Activated naive CD4-positive, alpha-beta T cell treated with anti-CD3 and anti-CD28 coated beads, Interleukin-2, amount 50 U/mL, for 16 hours (primary cell): ENCODE measurements around the gene MED16.
"Not testable (repeated sequence)": the region's sequence is repeated elsewhere in the genome, so short reads cannot be mapped to it uniquely, and the experiment has no call there.

Experiments used
- DNase-seq: peaks from one replicate; pipeline ENCODE4 v3.0.0-alpha.2; 2020

The MED16 gene

DNA sequence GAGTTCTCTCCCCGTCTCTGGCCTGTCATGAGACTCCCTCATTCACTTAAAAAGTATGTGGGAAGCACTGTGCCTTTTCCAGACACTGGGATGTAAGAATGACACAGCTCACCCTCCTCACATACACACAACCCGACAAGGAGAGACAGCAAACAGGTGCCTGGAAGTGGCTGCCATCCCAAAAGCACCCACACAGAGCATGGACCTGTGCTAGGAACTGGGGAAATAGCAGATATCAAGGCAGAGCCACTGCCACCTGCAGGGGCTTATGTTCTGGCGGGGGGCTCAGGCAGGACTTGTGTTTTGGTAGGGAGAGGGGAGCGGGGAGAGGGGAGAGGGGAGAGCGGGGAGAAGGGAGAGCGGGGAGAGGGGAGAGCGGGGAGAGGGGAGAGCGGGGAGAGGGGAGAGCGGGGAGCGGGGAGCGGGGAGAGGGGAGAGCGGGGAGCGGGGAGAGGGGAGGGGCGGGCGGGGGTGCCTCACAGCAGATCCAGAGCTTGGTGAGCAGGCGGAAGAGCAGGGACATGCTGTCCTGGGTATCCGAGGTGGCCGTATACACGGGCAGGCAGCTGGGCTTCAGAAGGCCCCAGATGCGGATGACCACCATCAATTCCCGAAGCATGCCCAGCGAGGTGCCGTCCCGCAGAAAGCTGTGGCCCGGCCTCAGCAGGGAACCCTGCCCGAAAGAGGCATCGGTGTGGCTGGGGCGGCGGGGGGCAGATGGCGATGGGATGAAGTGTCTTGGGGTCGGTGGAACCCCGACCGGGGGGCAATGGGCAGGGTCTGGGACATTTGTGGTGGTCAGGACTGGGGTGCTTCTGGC lies 21.3 kb downstream of the MED16 start:
- no peak for DNase-seq

DNA sequence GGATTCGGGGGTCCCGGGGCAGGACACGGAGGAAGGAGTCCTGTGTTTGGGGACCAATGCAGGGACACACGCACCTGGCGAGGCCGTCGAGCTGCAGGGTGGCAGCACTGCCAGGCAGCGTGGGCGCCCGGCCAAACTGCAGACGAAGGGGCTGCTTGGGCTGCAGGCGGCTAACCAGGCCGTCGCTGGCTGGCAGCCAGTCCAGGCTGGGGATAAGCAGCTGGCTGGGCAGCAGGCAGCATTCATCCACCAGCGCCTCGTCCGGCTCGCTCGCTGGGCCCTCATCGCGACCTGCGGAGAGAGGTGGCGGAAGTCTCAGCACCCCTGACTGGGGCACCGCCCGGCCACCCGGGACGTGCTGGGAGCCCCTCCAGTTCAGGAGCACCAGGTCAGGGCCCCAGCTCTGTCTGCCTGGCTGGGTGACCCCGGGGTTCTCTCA lies 22.0 kb downstream of the MED16 start:
- DNase-seq = no peak

DNA sequence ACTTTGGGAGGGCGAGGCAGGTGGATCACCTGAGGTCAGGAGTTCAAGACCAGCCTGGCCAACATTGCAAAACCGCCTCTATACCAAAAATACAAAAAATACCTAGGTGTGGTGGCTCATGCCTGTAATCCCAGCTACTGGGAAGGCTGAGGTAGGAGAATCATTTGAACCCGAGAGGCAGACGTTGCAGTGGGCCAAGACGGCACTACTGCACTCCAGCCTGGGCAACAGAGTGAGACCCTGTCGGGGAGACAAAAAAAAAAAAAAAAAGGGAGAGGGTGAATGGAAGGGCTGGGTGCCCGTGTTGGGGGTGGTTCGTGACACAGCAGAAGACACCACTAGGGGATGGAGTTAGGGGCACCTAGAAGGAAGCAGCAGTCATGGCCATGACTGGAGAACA lies 22.7 kb downstream of the MED16 start:
- DNase-seq = no peak

DNA sequence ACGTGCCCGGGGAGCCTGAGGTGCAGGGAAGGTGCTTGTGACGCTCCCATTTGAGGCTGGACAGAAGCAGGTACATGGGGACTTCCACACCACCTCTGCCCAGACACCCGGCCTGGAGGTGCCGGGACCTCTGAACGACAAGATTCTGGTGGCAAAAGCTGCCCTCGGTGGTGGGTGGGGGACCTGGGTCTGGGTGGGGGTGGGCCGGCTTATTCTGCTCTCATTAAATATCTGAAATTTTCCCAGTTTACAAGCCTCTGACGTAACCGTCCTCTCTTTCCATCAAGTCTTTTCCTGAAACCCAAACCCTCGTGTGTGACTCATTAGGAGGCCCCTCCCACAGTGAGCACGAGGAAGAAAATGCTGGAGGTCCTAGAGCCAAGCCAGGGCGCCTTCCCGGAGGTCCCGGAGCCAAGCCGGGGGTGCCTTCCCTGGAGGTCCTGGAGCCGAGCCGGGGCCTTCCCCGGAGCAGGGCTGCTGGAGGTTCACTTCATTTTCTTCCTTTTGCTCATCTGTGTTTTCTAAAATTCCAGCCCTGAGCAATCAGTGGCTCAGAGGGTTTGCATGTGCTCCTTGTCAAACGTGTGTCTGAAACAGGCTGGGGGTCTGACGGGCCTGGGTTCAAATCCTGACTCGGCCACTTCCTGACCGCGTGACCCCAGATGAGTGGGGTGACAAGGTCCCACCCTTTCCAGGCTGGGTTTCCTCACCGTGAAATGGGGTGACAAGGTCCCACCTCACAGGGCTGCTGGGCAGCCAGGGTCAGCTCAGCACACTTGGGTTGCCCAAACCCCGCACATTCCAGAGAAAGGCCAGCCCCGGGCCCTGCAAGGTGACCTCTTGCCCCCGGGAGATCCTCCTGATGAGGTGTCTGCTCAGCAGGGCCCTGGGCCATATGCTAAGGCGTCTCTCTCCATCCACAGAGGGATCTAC lies 23.5 kb downstream of the MED16 start:
- no peak for DNase-seq

DNA sequence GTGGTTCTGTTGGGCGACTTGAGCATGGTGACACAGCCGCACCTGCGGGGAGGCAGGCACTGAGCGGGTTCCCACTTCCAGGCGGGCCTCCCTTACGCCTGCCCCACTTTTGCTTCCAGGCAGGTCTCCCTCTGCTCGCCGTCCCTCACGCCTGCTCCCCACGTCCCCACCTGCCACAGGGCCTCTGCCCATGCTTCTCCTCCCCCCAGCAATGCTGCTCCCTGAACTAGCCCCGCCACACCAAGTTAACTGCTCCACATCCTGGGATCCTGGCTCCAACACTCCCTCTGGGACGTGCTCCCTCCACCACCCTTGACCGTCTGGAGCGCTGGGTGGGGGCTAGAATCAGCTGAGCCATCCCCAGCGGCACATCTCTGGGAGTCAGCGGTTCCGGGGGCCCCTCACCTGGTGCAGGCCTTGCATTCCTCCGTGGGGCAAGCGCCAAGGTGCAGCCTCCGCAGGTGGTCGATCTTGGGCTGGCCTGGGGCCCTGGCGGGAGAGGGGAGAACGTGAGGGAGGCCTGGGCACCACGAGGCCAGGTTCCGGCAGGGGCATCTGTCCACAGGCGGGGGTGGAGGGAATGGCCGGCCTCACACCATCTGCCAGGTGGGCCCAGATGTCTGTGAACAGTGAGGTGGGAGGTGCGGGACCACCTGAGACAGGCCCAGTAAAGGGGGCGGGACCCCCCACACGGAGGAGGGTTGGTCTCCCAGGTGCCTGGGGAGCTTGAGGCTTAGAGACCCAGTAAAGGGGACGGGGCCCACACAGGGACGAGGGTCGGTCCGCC lies 24.3 kb downstream of the MED16 start:
- DNase-seq = no peak

DNA sequence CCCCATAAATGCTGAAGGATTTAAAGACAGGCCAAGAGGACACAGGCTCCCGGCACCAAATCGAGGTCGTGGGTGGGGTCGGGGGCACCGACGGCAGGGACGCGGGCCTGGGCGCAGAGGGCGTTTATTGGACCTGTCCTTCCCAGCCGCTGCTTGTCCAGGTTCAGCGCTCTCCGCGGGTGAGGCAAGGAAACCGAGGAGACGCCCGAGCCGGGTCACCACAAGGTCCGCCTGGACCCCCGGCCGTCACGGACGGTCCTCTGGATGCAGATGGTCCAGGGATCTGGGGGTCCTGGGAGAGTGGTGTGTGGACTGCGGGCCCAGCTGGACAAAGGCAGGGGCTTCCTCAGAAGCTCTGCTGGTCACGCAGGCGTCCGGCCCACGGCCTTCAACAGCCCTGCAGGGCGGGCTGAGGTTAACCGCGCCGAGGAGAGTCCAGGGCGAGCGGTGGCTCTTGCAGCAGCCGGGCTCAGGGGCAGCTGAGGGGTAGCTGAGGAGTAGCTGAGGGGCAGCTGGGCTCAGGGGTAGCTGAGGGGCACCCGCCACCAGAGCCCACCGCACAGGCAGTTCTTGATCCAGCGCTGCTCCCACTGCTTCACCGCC lies 25.0 kb downstream of the MED16 start:
- DNase-seq = no peak

DNA sequence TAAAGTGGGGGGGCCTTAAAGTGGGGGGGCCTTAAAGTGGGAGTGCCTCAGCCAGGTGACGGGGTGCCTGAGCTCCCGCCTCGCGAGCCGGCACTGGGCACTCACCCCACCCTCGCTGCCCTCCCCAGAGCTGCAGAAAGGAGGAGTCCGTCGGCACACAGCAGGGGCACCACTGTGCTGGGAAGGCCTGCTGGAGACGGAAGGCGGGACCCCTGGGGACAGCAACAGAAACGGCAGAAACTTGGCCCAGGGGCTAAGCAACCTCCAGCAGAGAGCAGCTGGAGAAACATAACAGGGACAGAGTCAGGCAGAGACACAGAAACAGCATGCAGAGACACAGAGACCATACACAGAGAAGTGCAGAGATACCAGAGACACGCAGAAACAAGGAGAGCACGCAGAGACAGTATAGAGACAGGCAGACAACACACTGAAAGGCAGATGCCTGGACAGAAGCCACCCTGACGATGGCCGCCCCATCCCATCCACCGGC lies 25.6 kb downstream of the MED16 start:
- DNase-seq = no peak

DNA sequence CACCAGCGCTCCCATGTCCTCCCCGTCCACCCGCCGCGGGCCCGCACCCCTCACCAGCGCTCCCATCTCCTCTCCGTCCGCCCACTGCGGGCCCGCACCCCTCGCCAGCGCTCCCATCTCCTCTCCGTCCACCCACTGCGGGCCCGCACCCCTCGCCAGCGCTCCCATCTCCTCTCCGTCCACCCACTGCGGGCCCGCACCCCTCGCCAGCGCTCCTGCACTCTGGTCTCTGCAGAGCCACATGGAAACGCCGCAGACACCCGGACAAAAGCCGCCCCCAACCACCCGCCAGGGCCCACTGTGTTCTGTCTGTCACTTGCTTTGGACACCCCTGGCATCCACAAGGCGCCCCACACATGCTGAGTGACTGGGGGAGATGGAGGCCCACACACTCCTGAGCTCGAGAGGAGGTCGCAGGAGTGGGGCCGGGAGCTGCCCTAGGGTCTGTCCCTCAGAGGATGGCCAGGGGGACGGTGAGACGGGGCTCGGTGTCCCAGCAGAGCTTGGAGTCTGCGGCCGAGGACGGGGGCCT lies 26.2 kb downstream of the MED16 start:
- no peak for DNase-seq

DNA sequence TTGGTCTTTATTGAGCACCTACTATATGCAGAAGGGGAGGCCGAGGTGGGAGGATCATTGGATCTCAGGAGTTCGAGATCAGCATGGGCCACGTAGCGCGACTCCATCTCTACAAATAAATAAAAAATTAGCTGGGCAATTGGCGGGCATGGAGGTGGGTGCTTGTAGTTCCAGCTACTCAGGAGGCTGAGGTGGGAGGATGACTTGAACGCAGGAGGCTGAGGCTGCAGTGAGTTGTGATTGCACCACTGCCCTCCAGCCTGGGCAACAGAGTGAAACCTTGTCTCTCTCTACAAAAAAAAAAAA lies 29.7 kb downstream of the MED16 start:
- DNase-seq = no peak

DNA sequence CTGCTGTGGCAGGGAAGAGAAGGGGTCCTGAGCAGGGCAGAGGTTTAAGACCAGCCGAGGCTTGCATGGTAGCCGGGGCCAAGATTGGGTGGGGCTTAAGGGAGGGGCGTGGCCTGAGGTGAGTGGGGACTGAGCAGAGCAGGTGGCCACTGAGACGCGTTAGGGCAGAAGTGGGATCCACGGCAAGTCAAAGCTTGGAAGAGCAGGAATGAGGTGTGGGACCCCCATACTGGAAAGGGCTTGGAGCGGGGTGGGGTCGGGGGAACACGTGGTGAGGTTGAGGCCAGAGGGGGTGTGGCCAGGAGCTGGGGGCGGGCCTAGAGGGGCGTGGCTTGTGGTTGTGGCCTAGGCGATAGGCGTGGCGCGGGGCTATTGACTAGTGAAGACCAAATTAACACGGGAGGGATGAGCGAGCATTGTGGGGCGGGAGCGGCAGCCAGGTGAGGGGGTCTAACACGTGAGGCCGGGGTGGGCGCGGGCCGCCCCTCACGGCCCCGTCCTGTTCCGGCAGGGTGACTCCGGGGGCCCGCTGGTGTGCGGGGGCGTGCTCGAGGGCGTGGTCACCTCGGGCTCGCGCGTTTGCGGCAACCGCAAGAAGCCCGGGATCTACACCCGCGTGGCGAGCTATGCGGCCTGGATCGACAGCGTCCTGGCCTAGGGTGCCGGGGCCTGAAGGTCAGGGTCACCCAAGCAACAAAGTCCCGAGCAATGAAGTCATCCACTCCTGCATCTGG lies 30.2 kb downstream of the MED16 start:
- peak; percentile 80 for DNase-seq

DNA sequence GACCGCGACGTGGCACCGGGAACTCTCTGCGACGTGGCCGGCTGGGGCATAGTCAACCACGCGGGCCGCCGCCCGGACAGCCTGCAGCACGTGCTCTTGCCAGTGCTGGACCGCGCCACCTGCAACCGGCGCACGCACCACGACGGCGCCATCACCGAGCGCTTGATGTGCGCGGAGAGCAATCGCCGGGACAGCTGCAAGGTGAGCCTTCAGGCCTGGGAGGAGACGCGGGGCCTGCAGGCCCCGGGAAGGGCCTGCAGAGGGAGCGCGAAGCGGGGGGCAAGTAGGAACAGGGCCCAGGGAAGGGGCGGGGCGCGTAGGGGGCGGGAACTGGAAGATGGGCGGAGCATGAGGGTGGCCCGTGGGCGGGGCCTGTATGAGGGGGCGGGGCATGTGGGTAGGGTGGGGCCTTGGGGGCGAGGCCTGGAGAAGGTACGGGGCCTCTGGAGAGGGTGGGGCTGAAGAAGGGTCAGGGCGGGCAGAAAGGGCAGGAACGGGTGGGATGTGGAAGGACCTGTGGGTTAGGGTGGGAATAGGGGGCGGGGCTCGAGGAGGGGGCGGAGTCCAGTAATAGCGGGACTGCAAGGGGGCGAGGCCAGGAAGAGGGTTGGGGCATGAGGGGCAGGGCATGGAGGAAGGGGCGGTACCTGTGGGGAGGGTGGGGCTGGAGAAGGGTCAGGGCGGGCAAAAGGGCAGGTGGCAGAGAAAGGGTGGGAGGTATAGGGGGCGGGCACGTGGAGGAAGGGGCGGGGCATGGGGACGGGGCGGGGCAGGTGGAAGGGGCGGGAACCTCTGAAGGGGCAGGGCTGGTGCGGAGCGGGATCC lies 31.0 kb downstream of the MED16 start:
- DNase-seq = peak; percentile 60

DNA sequence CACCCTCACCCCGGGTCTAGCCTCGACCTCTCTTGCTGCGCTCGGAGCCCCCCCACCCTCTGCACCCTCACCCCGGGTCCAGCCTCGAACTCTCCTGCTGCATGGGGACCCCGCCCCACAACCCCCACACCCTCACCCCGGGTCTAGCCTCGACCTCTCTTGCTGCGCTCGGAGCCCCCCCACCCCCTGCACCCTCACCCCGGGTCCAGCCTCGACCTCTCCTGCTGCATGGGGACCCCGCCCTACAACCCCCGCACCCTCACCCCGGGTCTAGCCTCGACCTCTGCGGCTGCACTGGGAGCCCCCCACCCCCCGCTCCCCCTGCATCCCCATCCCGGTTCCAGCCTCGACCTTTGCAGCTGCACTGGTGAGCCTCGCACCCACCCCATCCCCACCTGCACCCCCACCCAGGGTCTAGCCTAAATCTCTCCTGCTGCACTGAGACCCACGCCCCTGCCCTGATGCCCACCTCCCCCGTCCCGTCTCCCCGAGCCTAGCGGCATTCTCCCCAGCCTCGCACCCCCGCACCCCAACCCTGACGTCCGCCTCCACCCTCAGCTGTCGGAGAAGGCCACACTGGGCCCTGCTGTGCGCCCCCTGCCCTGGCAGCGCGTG lies 31.7 kb downstream of the MED16 start:
- no peak for DNase-seq

DNA sequence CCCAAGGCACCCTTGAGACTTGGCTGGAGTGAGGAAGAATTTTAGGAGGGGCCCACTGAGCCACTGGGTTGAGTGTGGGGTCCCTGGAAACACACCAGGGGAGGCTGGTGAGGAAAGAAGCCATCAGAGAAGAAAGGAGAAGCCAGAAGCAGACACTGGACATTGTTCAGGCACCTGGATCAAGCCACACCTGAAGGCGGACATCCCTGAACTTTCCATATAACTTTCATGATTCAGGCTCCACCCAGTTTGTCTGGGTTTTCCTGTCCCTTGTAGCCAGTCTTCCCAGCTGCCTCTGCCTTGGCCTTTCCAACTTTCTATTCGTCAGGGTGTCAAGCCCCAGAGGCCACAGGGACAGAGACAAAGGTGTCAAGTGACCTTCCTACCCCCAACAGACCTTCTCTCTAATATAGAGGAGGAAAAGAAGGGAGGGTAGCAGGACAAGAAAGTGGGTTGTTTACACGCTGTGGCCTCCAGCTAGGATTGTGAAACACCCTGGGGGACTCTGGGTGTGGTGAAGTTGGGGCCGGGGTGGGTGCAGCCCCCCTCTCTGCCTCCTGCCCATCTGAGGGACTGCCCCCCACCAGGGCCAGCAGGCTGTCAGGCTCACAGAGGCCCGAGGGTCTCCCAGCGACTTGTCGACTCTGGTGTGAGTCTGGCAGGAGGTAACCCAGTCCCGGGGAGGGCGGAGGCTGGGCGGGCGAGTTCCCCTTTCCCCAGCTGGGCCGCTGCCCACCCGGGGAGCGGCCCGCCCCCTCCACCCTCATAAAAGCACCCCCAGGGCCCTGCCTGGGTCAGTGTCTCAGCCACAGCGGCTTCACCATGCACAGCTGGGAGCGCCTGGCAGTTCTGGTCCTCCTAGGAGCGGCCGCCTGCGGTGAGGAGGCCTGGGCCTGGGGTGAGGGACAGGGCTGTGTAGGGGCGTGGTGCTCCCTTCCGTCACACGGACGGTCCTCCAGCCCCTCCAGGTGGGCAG lies 33.8 kb downstream of the MED16 start, which contains the start of gene CFD:
TSS of gene CFD (plus strand) at position 797 of the 976 bp plus-strand sequence. CDS start at position 823, 26 bp downstream.
- DNase-seq = no peak

DNA sequence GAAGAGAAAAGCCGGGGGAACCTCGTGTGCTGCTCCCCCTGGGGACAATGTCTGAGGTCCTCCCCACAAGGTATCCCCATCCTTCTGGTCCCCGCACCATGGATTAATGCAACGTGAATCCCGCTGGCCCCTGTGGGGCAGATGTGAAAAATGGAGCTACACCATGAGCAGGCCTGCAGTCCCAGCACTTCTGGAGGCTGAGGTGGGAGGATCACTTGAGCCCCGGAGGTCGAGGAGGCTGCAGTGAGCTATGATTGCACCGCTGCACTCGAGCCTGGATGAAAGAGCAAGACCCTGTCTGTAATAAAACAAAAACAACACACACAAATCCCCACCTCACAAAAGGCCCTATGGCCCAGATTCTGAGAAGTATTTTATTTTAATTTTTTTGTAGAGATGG lies 34.7 kb downstream of the MED16 start:
- DNase-seq = no peak

DNA sequence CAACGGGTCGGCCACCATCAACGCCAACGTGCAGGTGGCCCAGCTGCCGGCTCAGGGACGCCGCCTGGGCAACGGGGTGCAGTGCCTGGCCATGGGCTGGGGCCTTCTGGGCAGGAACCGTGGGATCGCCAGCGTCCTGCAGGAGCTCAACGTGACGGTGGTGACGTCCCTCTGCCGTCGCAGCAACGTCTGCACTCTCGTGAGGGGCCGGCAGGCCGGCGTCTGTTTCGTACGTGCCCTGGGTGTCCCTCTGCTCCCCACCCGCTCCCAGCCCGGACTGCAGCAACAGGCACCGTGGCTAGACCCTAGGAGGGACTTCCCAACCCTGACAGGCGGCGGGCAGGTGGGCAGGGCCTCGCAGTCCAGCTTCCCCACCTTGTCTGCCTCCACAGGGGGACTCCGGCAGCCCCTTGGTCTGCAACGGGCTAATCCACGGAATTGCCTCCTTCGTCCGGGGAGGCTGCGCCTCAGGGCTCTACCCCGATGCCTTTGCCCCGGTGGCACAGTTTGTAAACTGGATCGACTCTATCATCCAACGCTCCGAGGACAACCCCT lies 37.3 kb downstream of the MED16 start:
- DNase-seq = no peak

DNA sequence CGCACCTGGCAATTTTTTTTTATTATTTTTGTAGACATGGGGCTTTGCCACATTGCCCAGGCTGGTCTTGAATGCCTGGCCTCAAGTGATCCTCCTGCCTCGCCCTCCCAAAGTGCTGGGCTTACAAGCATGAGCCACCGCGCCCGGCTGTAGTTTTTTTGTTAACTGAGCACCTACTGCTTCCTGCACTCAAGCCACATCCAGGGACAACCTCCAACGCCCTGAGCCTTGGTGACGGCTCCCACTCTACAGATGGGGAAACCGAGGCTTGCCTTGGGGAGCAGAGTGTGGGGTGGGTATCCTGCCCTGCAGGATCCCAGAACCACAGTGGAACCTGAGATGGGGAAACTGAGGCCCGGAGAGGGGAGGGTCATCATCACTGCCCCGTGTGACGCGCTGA lies 37.8 kb downstream of the MED16 start:
- DNase-seq = no peak

DNA sequence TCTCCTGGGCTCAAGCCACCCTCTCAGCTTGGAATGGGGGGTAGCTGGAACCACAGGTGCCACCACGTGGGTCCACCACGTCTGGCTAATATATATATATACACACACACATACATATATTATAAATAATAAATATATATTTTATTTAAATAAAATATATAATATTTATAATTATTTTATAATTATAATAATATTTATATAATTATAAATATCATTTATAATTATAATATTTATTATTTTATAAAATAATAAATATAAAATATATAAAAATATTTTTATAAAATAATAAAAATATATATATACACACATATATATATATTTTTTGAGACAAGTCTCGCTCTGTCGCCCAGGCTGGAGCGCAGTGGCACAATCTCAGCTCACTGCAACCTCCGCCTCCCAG lies 38.4 kb downstream of the MED16 start:
- no peak for DNase-seq

DNA sequence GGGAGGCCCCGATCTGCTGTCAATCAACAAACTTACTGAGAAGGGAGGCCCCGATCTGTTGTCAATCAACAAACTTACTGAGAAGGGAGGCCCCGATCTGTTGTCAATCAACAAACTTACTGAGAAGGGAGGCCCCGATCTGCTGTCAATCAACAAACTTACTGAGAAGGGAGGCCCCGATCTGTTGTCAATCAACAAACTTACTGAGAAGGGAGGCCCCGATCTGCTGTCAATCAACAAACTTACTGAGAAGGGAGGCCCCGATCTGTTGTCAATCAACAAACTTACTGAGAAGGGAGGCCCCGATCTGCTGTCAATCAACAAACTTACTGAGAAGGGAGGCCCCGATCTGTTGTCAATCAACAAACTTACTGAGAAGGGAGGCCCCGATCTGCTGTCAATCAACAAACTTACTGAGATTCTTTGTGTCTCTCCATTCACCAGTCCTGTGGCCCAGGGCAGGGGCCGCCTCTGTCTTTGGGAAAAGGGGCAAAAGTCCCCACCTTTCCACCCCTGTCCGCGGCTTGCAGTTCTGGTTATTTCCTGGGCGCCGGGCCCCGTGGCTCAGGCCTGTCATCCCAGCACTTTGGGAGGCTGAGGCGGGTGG lies 39.3 kb downstream of the MED16 start:
- DNase-seq = not testable (repeated sequence)
